ENCODE measurements around the gene SPINK13. TPM values are rescaled to one million over a fixed set of nuclear protein-coding genes. Genes with fewer than 3 reads are reported as not detected.

Gene SPINK13
- total and polyA plus RNA-seq, 8 donors, result not detected

- whole genome bisulfite sequencing, 2 donors, result 66 to 71% methylated on average over 6 of the region's 6 CpGs
These were observed 21.9 kb downstream of the SPINK13 start for GRCh38 chr5:148290271-148291195.

GRCh38 chr5:148297731-148298130, 29.1 kb downstream of the SPINK13 start:
- Histone ChIP-seq H3K4me1 (no peaks in the 10 kb centered on the region), H3K36me3 (no peaks in the 10 kb centered on the region), H3K4me3 (no peak overlapping the region), H3K27ac (no peak overlapping the region), H3K9me3 (no peaks in the 10 kb centered on the region), H3K27me3 (no peaks in the 10 kb centered on the region)
- ATAC-seq (no peak), FAIRE-seq (no peak), DNase-seq (no peak)
- TF ChIP-seq CTCF (IDR thresholded peaks at IDR 0.05), result no peak
- 82 to 87% methylated on average over 4 of the region's 4 CpGs for WGBS, 2 donors
- intact Hi-C loops (cut with DNase I), result no loop called here

More at GRCh38 chr5:148290271-148291195, 21.9 kb downstream of the SPINK13 start:
- intact Hi-C loops (cut with DNase I), result no loop called here
- DNase-seq, result no peak
- Histone ChIP-seq H3K9me3 (no peaks in the 10 kb centered on the region), H3K4me1 (peaks cover 0 to 11% (median 0%) of the 10 kb centered on the region in 3 donors), H3K27ac (no peak overlapping the region), H3K4me3 (no peak overlapping the region), H3K36me3 (no peaks in the 10 kb centered on the region), H3K27me3 (no peaks in the 10 kb centered on the region)
- ATAC-seq, result peak in 2 of 4 donors; percentile 51 to 56
- no peak for TF ChIP-seq CTCF (IDR thresholded peaks at IDR 0.05)
- FAIRE-seq, result no peak

- no peak overlapping the region for H3K4me3 ChIP-seq
- DNase-seq (no peak), ATAC-seq (no peak), FAIRE-seq (no peak)
- TF ChIP-seq CTCF (IDR thresholded peaks at IDR 0.05), result no peak
- no peaks in the 10 kb centered on the region for H3K36me3 ChIP-seq
- no peak overlapping the region for H3K27ac ChIP-seq
- H3K27me3 ChIP-seq, result no peaks in the 10 kb centered on the region
- intact Hi-C loops (cut with DNase I), result no loop called here
- no peaks in the 10 kb centered on the region for H3K4me1 ChIP-seq
- no peaks in the 10 kb centered on the region for H3K9me3 ChIP-seq
- 75% methylated on average over 1 of the region's 1 CpG for WGBS, 2 donors
These were observed 37.9 kb downstream of the SPINK13 start for GRCh38 chr5:148306446-148306845.

GRCh38 chr5:148309019-148309418, 40.4 kb downstream of the SPINK13 start:
- intact Hi-C loops (cut with DNase I), result no loop called here
- Histone ChIP-seq H3K9me3 (no peaks in the 10 kb centered on the region), H3K4me3 (no peak overlapping the region), H3K27ac (no peak overlapping the region), H3K27me3 (no peaks in the 10 kb centered on the region), H3K36me3 (no peaks in the 10 kb centered on the region), H3K4me1 (no peaks in the 10 kb centered on the region)
- no peak for FAIRE-seq
- ATAC-seq, result no peak
- DNase-seq, result no peak
- 74 to 77% methylated on average over 3 of the region's 3 CpGs for WGBS, 2 donors
- TF ChIP-seq CTCF (IDR thresholded peaks at IDR 0.05), result no peak

- H3K4me3 ChIP-seq, result no peak overlapping the region
- no peaks in the 10 kb centered on the region for H3K4me1 ChIP-seq
- ATAC-seq (no peak), DNase-seq (no peak), FAIRE-seq (no peak)
- intact Hi-C loops (cut with DNase I), result no loop called here
- H3K36me3 ChIP-seq, result no peaks in the 10 kb centered on the region
- TF ChIP-seq CTCF (IDR thresholded peaks at IDR 0.05), result no peak
- no peaks in the 10 kb centered on the region for H3K27me3 ChIP-seq
- no peak overlapping the region for H3K27ac ChIP-seq
- H3K9me3 ChIP-seq, result no peaks in the 10 kb centered on the region
These were observed 41.2 kb downstream of the SPINK13 start for GRCh38 chr5:148309746-148310145.

Measured in pancreas (tissue), 10 donors.